A172 (cell line): Measurements from ENCODE around the gene VAC14. TPM values are rescaled to one million over a fixed set of nuclear protein-coding genes. Genes with fewer than 3 reads are reported as not detected.

Source experiments
- DNase-seq: peaks from one replicate; pipeline ENCODE4 v3.0.0-alpha.2; 2015; ENCODE audit warnings: low spot score
- total RNA-seq: library from RNA; depleted of rRNA; stranded (reverse); fragments of >200 nt; shearing (Covaris generic); gene quantifications from 2 replicates; pipeline ENCODE4 v1.2.3, GENCODE V29; 2014

Gene VAC14
- total RNA-seq, 1 experiment from 2014 or later, result 58.8 TPM

DNA sequence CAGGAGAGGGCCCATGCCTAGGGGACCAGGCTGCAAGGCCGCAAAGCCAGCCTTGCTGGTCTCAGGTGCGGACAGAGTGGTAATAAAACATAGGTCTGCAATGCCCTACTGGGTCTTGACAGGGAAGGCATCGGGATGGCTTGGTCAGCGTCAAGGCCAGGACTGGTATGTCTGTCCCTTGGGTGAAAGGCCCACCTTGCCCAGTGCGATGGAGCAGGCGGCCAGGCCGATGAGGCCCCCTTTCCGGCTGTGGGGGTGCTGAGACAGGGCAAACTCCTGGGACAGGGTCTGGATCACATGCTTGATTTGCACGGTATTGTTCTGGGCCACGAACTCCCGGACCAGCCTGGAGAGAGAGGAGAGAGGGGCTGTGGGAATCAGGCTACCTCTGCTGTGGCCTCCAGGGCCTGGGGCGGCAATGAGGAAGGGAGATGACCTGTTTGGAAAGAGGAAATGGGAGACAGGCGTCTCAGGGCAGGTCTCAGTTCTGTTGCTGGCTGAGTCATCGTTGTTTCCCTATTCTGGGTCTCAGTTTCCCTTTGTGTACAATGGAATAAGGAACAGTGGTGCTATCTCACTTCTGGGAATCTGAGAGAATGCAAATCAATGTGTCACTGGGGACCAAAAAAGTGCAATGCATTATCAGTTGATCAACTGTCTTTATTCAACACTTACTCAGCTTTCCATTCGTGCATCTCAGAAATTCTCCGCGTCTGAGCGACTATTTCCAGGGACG is 14.8 kb downstream of the VAC14 start:
- no peak for DNase-seq

DNA sequence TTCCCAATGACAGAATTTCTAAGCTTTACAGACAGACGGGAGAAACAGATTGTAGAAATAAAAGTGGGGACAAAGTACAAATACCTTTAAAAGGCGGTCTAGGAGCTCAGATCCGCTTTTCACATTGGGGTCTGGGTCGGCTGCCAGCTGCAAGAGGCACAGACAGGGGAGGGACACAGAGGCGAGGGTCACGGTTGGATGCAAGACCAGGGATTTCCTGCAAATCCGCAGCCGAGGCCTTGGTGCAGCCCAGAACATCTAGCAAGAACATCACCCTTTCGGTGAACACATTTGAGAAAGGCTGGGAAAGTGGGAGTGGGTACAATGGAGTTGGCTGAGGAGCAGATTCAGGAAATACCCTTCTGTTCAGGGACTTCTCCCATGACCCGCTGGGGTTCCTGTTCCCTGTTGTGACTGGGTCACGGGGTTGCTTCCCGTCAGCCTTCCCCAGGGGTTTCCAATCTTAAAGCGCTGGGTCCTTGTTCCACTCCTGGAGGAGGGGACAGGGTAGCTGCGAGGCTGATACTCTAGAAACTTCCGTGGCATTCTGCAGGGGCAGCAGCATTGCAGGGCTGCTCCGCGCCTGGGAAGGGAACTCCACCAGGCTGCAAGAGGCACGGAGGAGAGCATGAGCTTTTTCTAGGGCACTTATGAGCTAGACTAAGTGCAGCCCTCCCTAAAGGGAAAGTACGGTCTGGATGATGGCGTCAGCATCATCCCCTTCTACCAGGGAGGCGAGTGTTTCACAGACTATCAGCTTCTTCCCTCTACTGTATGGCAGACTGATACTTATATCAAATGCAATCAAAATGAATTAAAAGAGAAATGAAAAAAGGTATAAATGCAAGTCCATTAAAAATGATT is 16.0 kb downstream of the VAC14 start:
- no peak for DNase-seq

DNA sequence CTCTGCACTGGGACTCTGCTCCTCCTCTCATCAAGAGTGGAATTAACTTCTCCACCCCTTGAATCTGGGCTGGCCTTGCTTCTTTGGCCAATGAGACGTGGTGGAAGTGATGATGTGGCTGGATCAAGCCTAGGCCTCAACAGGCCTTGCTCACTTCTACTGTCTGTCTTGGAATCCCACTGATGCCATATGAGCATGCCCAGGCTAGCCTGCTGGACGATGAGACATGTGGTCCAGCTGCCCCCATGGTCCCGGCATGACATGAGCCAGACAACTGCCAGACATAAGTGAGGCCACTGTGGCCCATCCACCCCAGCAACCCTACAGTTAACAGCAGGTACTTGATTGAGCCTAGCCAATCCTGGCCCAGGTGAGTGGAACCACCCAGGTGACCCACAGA is 18.7 kb downstream of the VAC14 start:
- DNase-seq, result no peak

DNA sequence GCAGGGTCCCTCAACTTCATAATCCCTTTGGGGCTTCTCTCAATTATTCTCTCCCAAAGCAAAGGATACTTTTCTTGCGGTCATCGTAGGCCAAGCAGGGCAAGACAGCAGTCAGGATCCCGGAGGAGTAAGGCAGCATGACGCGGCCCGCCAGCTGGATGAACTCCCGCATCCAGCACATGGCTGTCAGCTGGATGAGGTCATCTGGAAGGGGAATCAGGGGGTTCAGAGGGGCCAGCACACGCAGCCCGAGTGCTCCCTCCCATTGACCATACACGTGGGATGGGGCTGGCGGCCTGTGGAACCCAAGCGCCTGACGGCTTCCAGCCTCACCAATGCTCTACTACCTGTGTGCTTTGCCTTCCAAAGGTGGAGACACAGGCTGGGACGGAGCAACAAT is 19.2 kb downstream of the VAC14 start:
- DNase-seq, result no peak

DNA sequence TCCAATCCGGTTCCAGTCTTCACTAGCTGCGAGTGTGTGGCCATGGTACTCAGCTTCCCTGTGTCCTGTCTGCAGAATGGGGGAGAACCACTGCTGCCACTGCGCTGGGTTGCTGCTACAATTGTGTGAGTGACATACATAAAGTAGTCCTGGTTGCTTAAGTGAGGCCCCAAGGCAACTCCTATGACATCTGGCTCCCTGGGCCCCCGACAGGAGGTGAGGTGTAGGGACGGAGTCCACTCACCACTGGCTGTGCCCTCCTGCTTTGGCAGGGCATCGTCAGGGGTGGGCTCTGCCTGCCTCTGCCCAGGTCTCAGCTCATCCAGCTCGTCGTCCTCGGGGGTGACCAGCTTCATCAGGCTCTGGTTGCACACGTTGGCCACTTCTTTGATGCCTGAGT is 20.4 kb downstream of the VAC14 start:
- no peak for DNase-seq

DNA sequence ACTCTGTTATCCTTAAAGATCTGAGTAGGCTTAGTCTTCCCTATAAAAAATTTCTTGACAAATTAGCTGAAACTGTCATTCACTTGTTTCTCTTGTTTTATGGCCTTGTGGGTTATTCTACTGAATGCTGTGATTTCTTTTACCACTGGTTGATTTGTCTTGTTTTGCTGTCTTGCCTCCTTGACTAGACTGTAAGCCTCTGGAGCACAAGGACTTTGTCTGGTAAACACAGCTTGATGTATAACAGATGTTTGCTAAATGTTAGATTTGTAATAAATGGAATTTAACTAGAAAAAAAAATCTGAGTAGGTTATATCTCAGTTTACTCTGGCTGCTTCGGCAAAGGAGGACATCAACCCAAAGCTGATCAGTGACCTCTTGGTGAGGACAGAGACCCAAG is 21.6 kb downstream of the VAC14 start:
- no peak for DNase-seq

DNA sequence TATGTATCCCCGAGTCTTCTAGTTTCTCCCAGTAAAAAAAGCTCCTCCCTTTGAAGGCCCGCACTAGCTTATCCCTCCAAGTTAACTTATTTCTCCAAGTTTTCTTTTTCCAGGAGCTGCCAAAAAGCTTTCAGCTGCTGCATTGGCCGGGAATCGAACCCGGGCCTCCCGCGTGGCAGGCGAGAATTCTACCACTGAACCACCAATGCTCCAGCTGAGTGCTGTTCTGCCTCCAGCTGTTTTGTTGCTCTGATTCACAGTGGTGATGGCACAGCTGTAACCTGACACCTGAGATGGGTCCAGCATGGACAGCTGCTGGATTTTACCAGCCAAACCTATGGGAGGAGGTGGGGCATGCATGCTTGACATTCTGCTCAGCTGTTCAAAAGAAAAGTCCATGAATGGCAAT is 22.1 kb downstream of the VAC14 start:
- DNase-seq, result peak; percentile 67

DNA sequence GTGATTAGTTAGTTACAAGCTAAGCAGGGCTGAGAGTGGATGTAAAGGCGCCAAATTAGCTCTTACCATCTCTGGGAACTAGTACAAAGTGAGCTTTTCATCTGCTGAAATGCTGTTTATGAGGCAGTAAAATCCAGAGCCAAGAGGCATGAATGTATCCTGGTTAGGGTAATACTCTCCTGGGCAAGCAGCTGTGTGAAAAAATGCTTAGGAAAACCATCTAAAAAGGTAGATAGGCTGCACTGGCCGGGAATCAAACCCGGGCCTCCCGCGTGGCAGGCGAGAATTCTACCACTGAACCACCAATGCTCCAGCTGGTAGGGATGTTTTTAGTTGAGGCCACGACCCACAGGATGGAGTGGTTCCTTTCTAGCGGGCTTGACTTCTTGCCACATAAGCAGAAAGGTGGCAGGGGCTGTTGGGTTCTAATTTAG is 23.0 kb downstream of the VAC14 start:
- no peak for DNase-seq

DNA sequence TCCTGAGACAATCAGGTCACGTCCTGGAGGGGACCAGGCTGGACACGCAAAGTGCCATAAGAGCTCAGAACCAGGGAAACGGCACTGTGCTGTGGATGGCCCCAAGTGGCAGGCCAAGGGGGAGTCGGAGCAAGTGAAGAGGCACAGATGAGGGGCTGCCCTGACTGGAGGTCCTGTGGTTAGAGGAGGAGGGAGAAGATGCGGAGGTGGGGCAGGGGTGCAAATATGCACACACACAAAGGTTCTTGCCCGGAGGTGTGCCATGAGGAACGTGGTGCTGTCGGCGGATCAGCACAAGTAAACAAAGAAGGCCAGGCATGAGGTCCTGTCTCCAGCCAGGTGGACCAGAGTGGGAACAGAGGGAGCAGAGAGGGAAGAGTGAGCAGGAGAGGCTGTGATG is 23.5 kb downstream of the VAC14 start:
- no peak for DNase-seq

DNA sequence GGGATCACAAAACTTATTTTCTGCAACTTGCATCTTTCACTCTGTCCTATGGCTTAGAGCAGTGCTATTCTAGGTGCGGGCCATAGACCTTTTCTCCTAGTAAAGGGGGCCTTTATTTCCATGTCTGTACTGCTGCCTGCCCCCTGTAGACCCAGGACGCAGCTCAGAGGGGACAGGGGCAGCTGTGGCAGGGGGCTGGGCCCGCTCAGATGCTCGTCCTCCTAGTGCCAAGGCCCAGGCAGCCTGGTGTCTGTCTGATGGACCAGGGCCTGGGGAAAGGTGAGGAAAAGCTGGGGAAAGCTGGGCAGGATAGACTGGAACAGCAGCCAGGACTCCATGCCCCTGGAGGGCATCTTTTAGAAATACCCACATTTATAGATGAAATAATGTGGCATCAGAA is 25.6 kb downstream of the VAC14 start:
- DNase-seq, result no peak

DNA sequence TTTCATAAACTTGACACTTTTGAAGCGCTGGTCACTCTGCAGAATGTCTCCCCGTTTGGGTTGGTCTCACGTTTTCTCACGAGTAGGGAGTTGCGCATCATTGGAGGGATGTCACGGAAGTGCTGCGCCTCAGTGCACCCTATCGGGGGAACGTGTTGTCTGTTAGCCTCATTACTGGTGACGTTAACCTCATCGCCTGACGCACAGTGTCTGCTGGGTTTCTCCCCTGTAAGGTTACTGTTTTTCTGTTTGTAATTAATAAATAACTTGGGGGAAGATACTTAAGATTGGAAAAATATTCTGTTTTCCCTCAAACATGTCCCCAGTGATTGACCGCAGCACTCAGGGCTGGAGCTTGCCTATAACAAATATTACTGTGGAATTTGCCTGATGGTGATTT is 26.7 kb downstream of the VAC14 start:
- DNase-seq, result no peak

DNA sequence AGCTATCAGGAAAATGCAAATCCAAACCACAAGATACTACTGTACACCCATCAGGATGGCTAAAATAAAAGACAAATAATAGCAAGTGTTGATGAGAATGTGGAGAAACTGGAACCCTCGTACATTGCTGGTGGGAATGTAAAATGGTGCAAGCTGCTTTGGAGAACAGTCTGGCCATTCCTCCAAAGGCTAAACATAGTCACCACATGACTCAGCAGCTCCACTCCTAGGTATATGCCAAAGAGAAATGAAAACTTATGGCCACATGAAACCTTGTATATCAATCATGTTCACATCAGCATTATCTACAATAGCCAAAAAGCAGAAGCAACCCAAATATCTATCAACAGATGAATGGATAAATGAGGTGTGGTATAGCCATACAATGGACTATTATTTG is 28.5 kb downstream of the VAC14 start:
- peak; percentile 29 for DNase-seq

DNA sequence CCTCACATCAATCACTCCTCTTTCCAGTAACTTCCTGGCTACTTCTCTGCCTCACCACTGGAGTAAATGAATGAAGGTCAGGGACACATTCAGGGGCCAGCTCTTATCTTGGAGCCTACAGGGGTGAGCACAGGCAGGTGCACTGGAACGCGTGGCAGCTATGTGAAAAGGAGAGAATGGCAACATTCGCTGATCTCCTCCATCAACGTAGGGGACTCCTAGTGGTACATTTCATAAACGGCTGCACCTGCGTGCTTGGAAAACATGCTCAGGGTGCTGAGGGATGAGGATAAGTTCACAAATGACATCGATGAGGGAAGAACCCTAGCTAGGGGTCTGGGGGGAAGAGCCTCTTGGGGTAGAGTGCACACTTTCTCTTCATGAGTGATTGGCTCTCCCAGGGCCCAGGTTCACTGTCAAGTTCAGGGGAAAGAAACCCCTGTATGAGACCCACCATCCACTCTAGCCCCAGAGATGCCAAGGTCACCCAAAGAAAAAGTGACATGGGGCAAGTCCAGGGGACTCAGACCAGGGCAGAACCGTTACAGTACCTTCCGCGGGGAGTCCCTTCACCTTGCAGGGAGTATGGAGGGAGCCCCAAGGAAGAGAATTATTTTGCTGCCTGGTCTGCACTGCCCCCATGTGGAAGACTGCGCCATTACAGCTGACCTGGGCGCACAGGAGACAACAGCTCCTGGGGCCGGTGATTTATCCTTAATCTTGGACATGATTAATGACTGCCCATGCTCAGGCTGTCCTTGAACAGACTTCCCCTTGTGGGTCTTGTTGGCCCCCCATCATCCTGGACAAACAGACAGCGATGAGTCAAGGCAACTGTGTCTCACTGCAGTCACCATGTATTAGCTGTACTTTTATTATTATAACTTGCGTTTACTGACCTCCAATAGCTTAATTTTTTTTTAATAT is 30.1 kb downstream of the VAC14 start:
- DNase-seq, result peak; percentile 74

DNA sequence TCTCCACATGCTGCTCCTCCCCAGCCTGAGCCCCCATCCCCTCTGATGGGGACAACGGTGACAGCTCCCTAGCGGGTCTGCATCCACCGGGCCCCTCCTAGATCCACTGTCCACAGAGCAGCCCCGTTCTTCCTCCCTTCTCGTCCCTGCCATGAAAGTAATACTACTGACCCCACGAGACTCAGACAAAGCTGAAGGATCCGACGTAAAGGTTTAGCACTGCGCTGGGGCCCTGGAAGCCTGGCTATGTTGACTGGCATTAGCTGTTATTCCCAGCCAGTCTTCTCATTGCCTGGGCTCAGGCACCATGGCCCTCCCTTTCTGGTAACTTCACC is 30.7 kb downstream of the VAC14 start:
- no peak for DNase-seq

DNA sequence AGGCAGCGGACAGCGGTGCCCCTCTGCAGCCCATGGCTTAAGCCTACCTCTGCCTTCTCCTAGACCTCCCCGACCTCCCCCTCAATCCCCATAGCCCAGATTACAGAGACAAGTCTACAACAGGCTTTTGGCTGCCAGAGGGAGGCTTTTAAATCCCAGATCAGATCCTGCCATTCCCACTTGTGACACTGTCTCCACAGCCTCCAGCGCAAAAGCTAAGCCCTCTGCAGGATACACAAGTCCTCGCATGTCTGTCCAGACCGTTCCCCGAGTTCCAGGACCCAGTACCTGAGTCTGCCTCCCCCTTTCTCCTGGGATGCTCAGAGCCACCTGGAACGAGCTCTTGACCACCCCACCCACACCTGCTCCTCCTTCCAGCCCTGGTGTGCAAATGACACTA is 31.2 kb downstream of the VAC14 start:
- DNase-seq, result no peak

DNA sequence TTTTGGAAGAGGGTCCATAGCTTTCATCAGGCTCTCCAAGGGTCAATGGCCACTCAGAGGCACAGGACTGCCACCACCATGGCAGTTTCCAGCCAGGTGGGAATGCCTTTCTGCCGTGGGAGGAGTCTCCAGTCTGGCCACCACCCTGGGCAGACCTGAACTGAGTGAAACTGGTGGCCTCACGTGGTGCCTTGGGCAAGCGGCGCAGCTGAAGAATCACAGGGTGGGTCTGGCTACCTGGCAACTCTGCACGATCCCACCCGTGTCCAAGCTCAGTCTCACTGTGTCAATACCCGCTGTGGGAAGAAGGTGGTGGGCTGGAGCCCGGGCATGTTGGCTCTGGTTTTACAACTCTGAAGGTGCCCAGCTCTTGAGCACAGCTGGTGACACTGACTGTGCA is 31.8 kb downstream of the VAC14 start:
- DNase-seq, result no peak

DNA sequence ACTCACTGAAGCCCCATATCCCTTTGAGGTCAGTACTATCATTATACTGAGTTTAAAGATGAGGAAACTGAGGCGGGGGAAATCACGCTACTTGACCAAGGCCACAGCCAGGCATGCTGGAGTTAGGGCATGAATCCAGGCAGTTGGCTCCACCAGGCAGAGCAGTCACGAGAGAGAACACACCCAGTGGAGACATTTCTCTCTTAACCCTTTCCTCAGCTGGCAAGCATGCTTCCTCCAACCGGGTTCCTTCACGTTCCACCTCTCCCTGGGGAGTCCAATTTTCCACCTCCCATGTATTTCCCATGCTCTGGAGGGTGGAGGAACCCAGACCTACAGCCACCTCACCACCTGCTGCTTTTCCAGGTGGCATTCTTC is 32.8 kb downstream of the VAC14 start:
- DNase-seq, result peak; percentile 56

DNA sequence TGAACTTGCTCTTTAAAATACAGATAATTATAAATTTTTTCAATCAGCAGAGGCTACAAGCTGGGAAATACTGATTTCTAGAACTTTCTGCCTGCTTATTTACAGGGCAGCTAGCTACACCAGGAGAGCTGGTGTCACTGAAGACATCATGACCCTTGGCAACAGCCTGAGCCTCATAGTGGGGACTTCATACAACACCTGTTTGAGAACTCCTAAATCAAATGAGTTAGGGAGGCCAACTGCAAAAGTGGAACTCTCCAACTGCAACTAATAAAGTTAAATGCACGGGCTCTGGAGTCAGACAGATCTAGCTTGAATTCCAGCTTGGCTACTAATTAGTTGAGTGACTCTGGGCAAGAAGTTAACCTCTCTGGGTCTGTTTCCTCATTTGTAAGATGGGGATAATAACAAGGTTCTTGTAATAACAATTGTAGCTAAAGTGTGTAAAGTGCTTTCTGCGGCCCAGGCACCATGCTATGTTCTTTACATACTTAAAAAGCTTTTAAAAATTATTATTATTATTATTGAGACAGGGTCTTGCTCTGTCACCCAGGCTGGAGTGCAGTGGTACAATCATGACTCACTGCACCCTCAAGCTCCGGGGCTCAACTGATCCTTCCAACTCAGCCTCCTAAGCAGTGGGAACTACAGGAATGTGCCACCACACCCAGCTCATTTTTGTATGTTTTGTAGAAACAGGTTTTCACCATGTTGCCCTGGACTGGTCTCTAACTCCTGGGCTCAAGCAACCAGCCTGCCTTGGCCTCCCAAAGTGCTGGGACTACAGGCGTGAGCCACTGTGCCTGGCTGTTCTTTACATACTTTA is 33.4 kb downstream of the VAC14 start:
- DNase-seq, result peak; percentile 81

DNA sequence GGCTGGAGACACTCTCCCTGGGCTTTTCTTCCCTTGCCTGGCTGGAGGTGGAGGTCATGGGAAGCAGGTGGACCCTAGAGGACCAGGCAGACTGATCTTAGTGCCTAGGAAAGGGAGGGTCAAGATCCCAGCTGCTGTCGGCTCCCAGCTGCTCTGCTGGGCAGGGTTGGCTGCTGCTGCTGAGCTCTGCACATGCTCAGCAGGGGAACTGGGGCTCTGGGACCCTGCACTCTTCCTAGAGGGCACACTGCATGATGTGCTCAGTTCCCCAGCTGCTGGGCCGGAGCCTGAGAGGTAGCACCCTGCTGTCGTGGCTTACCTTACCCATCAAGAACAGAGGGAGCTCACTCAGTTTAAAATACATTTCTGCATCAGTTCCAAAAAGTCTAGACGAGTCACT is 34.3 kb downstream of the VAC14 start:
- no peak for DNase-seq

DNA sequence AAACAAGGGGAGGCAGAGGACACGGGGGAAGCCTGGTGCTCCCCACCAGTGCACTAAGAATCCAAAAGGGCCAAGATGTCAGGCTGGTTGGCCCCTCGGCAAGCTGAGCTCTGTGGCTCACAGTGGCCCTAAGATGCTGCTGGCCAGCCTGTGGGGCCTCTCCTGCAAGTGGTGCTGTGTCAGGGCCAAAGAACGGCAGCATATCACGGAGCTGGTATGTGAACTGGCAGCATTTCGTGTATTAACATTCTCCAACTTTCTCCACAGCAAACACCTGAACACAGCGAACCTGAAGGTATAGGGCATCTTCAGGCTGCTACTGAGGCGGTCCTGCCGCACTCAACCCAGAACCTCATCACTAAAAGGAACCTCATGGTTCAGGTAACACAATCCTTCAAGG is 34.8 kb downstream of the VAC14 start:
- no peak for DNase-seq

DNA sequence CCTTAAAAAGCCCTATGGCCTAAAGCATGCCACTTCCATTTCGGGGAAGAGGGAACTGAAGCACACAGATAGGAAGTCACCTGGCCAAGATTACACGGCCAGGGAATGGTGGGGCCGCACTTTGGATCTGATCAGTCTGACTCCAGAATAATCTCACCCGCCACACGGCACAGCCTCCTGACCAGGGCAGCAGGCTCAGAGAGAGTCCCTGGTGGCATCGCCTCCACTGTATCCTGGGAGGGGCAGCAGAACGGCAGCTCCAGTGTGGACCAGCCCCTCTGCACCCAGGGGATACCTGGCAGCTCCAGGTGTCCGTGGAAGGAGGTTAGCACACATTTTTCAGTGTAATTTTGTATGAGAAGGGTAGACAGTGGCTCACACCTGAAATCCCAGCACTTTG is 35.5 kb downstream of the VAC14 start:
- no peak for DNase-seq
